ENCODE measurements around the gene UBAC1. TPM values are rescaled to one million over a fixed set of nuclear protein-coding genes. Genes with fewer than 3 reads are reported as not detected.

Gene UBAC1
- total and polyA plus RNA-seq, 9 of the 15 experiments (the other 6 are each of a cell fraction or from before 2014, with no cell fraction given), result 94.0 to 399 (median 228) TPM

DNA sequence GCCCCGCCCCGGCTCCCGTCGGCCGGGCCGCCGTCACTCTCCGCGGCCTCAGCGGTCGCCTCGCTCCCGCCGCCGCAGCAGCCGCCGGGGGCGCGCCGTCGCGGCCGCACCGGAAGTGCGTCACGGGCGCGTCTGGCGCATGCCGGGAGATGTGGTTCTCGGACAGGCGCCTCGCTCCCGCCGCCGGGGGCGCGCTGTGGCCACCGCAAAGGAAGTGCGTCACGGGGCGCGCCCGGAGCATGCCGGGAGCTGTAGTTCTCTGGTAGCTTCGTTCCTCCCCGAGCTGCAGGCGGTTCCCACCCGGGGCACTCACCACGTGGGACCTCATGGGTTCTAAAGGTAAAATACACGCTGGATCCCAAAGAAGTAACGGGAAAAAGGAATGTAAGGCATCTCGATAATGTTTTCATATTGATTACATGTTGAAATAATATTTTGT, at the start of gene UBAC1 (continued):
- TF ChIP-seq, protein P1, sequence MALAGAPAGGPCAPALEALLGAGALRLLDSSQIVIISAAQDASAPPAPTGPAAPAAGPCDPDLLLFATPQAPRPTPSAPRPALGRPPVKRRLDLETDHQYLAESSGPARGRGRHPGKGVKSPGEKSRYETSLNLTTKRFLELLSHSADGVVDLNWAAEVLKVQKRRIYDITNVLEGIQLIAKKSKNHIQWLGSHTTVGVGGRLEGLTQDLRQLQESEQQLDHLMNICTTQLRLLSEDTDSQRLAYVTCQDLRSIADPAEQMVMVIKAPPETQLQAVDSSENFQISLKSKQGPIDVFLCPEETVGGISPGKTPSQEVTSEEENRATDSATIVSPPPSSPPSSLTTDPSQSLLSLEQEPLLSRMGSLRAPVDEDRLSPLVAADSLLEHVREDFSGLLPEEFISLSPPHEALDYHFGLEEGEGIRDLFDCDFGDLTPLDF (CRISPR knock-in tag; IDR thresholded peaks at IDR 0.05), result no peak
- TF ChIP-seq MCM2 (IDR thresholded peaks at IDR 0.05; ENCODE audit: low read depth) (no peak), KLF10 (CRISPR knock-in tag; IDR thresholded peaks at IDR 0.05) (no peak), MCM7 (IDR thresholded peaks at IDR 0.05) (no peak), ZKSCAN1 (IDR thresholded peaks at IDR 0.05; ENCODE audit: low read depth, low read length) (no peak), PCBP1 (IDR thresholded peaks at IDR 0.05; ENCODE audit: low read depth, low read length, poor library complexity, severe bottlenecking) (no peak), ZC3H8 (IDR thresholded peaks at IDR 0.05) (no peak), ZKSCAN8 (CRISPR knock-in tag; IDR thresholded peaks at IDR 0.05) (no peak), ZNF76 (CRISPR knock-in tag; IDR thresholded peaks at IDR 0.05; ENCODE audit: borderline replicate concordance) (no peak), ZSCAN32 (CRISPR knock-in tag; IDR thresholded peaks at IDR 0.05) (no peak), SREBF2 (CRISPR knock-in tag; IDR thresholded peaks at IDR 0.05) (no peak), RB1 (IDR thresholded peaks at IDR 0.05; ENCODE audit: low read depth) (peak; percentile 97), SMARCE1 (IDR thresholded peaks at IDR 0.05) (no peak), ELF4 (CRISPR knock-in tag; IDR thresholded peaks at IDR 0.05) (no peak), JUN (IDR thresholded peaks at IDR 0.05; ENCODE audit: borderline replicate concordance, low read depth, low read length) (no peak), JUN (CRISPR knock-in tag; IDR thresholded peaks at IDR 0.05; ENCODE audit: borderline replicate concordance) (no peak), TGIF2 (CRISPR knock-in tag; IDR thresholded peaks at IDR 0.05) (no peak), NFATC3 (IDR thresholded peaks at IDR 0.05) (no peak), PML (IDR thresholded peaks at IDR 0.05; ENCODE audit: low read length) (no peak), SAFB (IDR thresholded peaks at IDR 0.05; ENCODE audit: borderline replicate concordance, low read depth, low read length) (no peak), ZNF699 (CRISPR knock-in tag; IDR thresholded peaks at IDR 0.05; ENCODE audit: insufficient replicate concordance) (no peak), ZNF778 (CRISPR knock-in tag; IDR thresholded peaks at IDR 0.05) (no peak), RBM14 (IDR thresholded peaks at IDR 0.05; ENCODE audit: borderline replicate concordance, insufficient read depth, low read depth, low read length) (no peak), ZNF583 (CRISPR knock-in tag; IDR thresholded peaks at IDR 0.05) (no peak), MIER1 (IDR thresholded peaks at IDR 0.05; ENCODE audit: low read depth) (no peak), POLR3G (IDR thresholded peaks at IDR 0.05; ENCODE audit: extremely low read depth, insufficient read length, insufficient replicate concordance) (no peak), BRF1 (IDR thresholded peaks at IDR 0.05; ENCODE audit: borderline replicate concordance, extremely low read depth, insufficient read length) (no peak), TBP (optimal IDR thresholded peaks at IDR 0.05; ENCODE audit: low read depth, low read length) (no peak), NR4A1 (CRISPR knock-in tag; IDR thresholded peaks at IDR 0.05) (no peak), NR4A1 (tag; IDR thresholded peaks at IDR 0.05) (peak; percentile 79)
- TF ChIP-seq, protein P2, sequence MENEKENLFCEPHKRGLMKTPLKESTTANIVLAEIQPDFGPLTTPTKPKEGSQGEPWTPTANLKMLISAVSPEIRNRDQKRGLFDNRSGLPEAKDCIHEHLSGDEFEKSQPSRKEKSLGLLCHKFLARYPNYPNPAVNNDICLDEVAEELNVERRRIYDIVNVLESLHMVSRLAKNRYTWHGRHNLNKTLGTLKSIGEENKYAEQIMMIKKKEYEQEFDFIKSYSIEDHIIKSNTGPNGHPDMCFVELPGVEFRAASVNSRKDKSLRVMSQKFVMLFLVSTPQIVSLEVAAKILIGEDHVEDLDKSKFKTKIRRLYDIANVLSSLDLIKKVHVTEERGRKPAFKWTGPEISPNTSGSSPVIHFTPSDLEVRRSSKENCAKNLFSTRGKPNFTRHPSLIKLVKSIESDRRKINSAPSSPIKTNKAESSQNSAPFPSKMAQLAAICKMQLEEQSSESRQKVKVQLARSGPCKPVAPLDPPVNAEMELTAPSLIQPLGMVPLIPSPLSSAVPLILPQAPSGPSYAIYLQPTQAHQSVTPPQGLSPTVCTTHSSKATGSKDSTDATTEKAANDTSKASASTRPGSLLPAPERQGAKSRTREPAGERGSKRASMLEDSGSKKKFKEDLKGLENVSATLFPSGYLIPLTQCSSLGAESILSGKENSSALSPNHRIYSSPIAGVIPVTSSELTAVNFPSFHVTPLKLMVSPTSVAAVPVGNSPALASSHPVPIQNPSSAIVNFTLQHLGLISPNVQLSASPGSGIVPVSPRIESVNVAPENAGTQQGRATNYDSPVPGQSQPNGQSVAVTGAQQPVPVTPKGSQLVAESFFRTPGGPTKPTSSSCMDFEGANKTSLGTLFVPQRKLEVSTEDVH (IDR thresholded peaks at IDR 0.05; ENCODE audit: low read depth, partially characterized antibody), result peak; percentile 79
